HepG2 (cell line): ENCODE measurements around the gene CEBPZOS. TPM values are rescaled to one million over a fixed set of nuclear protein-coding genes. Genes with fewer than 3 reads are reported as not detected.

Experiments
- CEBPZ ChIP-seq: IDR thresholded peaks from 2 replicates; pipeline ENCODE4 v1.6.1; 2012; ENCODE audit warnings: low read length, improper control_type of control experiment
- CENPX ChIP-seq: sonication (generic); formaldehyde crosslinking; IDR thresholded peaks from 2 replicates; pipeline ENCODE4 v1.9.0; 2021; ENCODE audit warnings: mild to moderate bottlenecking, missing genetic modification reagents, moderate library complexity
- FOSL1 ChIP-seq: sonication (generic); formaldehyde crosslinking; IDR thresholded peaks from 2 replicates; pipeline ENCODE4 v1.9.0; 2021; ENCODE audit warnings: missing genetic modification reagents, borderline replicate concordance
- HOXA7 ChIP-seq: sonication (generic); formaldehyde crosslinking; IDR thresholded peaks from 2 replicates; pipeline ENCODE4 v1.8.1; 2022; ENCODE audit warnings: mild to moderate bottlenecking, missing genetic modification reagents, moderate library complexity
- HOXA9 ChIP-seq: sonication (generic); formaldehyde crosslinking; IDR thresholded peaks from 2 replicates; pipeline ENCODE4 v1.8.1; 2022; ENCODE audit warnings: missing genetic modification reagents, mild to moderate bottlenecking, moderate library complexity, borderline replicate concordance
- LCORL ChIP-seq, 2 experiments: fragments of 450-650 bp in 1 of 2; sonication (generic) in 1 of 2; formaldehyde crosslinking in 1 of 2; IDR thresholded peaks; 2 replicates each; pipeline versions ENCODE4 v1.5.0 to v1.6.1; 2017 to 2020; ENCODE audit warnings: antibody characterized with exemption in 1 of 2, missing genetic modification reagents in 1 of 2
- ZBTB42 ChIP-seq: sonication (generic); formaldehyde crosslinking; IDR thresholded peaks from 2 replicates; pipeline ENCODE4 v1.5.0; 2020; ENCODE audit warnings: mild to moderate bottlenecking, missing genetic modification reagents
- ZNF18 ChIP-seq: sonication (generic); formaldehyde crosslinking; IDR thresholded peaks from 2 replicates; pipeline ENCODE4 v1.8.0; 2022; ENCODE audit warnings: mild to moderate bottlenecking, missing genetic modification reagents; ENCODE audit not compliant: insufficient replicate concordance
- ZNF543 ChIP-seq: sonication (generic); formaldehyde crosslinking; IDR thresholded peaks from 2 replicates; pipeline ENCODE4 v1.4.0; 2020; ENCODE audit warnings: mild to moderate bottlenecking, missing genetic modification reagents
- ZNF724P ChIP-seq: sonication (generic); formaldehyde crosslinking; IDR thresholded peaks from 2 replicates; pipeline ENCODE4 v1.8.0; 2022; ENCODE audit warnings: missing genetic modification reagents, borderline replicate concordance
- ZNF740 ChIP-seq: sonication (generic); formaldehyde crosslinking; IDR thresholded peaks from 2 replicates; pipeline ENCODE4 v1.4.0; 2020; ENCODE audit warnings: missing genetic modification reagents
- ZNF841 ChIP-seq: sonication (generic); formaldehyde crosslinking; IDR thresholded peaks from 2 replicates; pipeline ENCODE4 v1.8.1; 2023; ENCODE audit warnings: missing genetic modification reagents, borderline replicate concordance
- polyA plus RNA-seq, 8 experiments: library from polyadenylated mRNA; depleted of rRNA in 3 of 8; stranded (reverse) in 7 of 8; unstranded in 1 of 8; fragments of >200 nt; fragmentation: Illumina TruSeq in 4 of 8; extraction: Trizol in 4 of 8; gene quantifications; 2 replicates each; pipeline versions ENCODE4 v1.2.1 to v1.2.3, GENCODE V29; 2011 to 2016; ENCODE audit warnings: low read depth in 4 of 8, missing spikeins in 1 of 8, mixed read lengths in 1 of 8; ENCODE audit not compliant: insufficient read depth in 1 of 8
- total RNA-seq, 5 experiments: library from RNA; depleted of rRNA; stranded (reverse); fragments of >200 nt; fragmentation: Illumina TruSeq; extraction: Trizol; gene quantifications; 2 replicates each; pipeline ENCODE4 v1.2.3, GENCODE V29; 2016; ENCODE audit warnings: low read depth in 1 of 5
- TF ChIP-seq, protein P1 (sequence below): sonication (generic); formaldehyde crosslinking; IDR thresholded peaks from 2 replicates; pipeline ENCODE4 v1.9.0; 2022; ENCODE audit warnings: missing genetic modification reagents, mild to moderate bottlenecking, borderline replicate concordance

CEBPZOS gene
- total and polyA plus RNA-seq, 2 of the 13 experiments (the other 11 are each of a cell fraction or from before 2014, with no cell fraction given), result 18.6 to 44.7 TPM

DNA sequence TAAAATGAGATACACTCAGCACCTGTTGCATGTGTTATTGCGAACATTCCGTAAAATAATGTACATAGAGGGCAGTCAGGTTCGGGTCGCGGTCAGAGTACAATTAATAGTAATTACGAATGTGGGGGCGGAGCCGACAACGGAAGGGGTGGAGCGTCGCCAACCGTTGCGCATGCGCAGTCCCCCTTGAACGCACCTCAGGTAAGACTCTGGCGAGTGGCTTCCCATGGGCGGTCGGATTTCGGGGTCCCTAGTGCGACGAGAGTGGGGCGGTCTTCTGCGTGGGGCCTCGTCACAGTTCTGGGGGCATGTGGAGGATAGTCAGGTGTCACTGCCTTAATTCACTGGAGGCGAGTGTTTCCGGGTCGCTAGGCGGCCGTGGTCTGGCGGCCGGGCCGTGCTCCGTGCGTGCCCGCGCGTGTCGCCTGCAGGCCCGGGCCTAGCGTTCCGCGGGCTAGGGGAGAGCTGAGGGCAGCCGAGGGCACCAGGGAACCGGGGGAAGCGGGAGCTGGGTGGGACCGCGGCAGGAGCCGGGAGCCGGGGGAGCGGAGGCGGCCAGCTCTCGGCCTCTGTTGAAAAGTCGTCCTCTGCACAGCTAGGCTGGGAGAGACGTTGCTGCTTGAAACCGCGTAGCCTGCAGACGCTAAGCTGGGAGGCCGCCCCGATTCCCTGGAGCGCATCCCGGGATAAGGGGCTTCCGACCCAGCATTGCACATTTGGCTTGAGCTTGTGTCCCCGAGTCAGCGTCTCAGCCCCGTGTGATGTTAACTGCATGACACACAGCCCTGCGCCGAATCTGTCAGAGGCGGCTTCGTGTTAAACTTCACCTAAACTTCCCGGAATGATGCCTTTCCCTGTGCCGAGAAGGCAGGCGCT, at the start of gene CEBPZOS (continued):
- TF ChIP-seq, protein P1, sequence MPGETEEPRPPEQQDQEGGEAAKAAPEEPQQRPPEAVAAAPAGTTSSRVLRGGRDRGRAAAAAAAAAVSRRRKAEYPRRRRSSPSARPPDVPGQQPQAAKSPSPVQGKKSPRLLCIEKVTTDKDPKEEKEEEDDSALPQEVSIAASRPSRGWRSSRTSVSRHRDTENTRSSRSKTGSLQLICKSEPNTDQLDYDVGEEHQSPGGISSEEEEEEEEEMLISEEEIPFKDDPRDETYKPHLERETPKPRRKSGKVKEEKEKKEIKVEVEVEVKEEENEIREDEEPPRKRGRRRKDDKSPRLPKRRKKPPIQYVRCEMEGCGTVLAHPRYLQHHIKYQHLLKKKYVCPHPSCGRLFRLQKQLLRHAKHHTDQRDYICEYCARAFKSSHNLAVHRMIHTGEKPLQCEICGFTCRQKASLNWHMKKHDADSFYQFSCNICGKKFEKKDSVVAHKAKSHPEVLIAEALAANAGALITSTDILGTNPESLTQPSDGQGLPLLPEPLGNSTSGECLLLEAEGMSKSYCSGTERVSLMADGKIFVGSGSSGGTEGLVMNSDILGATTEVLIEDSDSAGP (CRISPR knock-in tag), result peak; percentile 97
- TF ChIP-seq LCORL (IDR thresholded peaks at IDR 0.05), result no peak; the same call in 1 of the 2 replicates
- 0 out of 2 replicates have a peak, but pooled peaks have one; percentile 45 for TF ChIP-seq LCORL (CRISPR knock-in tag; IDR thresholded peaks at IDR 0.05)
- no peak for TF ChIP-seq HOXA9 (CRISPR knock-in tag)
- TF ChIP-seq ZNF841 (CRISPR knock-in tag), result no peak
- TF ChIP-seq HOXA7, result no peak
- peak; percentile 50; the same call in 1 of the 2 replicates for TF ChIP-seq FOSL1
- TF ChIP-seq ZNF740 (CRISPR knock-in tag), result no peak; the same call in 1 of the 2 replicates
- TF ChIP-seq ZNF724P (CRISPR knock-in tag), result 0 out of 2 replicates have a peak, but pooled peaks have one; percentile 69
- TF ChIP-seq ZNF543 (CRISPR knock-in tag), result peak; percentile 93
- TF ChIP-seq CENPX (CRISPR knock-in tag), result no peak
- TF ChIP-seq ZBTB42 (CRISPR knock-in tag), result peak; percentile 39; the same call in 1 of the 2 replicates
- TF ChIP-seq ZNF18 (CRISPR knock-in tag), result peak; percentile 91
- no peak for TF ChIP-seq CEBPZ
